ENCODE results near the gene MACC1. TPM values are rescaled to one million over a fixed set of nuclear protein-coding genes. Genes with fewer than 3 reads are reported as not detected.
A peak's percentile ranks its signal among the peaks of the same experiment; 100 is the strongest.

The MACC1 gene
- total and polyA plus RNA-seq, 4 donors, result 0.02 to 1.0 (median 0.50) TPM

- DNase-seq (ENCODE audit: low spot score), result no peak
- Histone ChIP-seq H3K27ac (ENCODE audit: low read depth in 1 of 2, low read length in 2 of 2) (peak overlapping the region in 1 of 2 donors; percentile 64), H3K9me3 (ENCODE audit: control insufficient read depth in 4 of 4, low read length in 3 of 4) (no peaks in the 10 kb centered on the region), H3K4me3 (ENCODE audit: low read depth in 1 of 3, low read length in 3 of 3) (no peak overlapping the region), H3K36me3 (ENCODE audit: control insufficient read depth in 4 of 4, insufficient read depth in 3 of 4, low read depth in 1 of 4, low read length in 3 of 4) (no peaks in the 10 kb centered on the region), H3K9ac (ENCODE audit: low read depth in 1 of 2, low read length in 2 of 2) (no peak overlapping the region), H3K4me1 (ENCODE audit: control insufficient read depth in 4 of 4, insufficient read depth in 4 of 4, low read length in 3 of 4) (peaks cover 0 to 3% (median under 1%) of the 10 kb centered on the region in 4 donors), H3K27me3 (ENCODE audit: control insufficient read depth in 4 of 4, insufficient read depth in 4 of 4, low read length in 3 of 4) (no peaks in the 10 kb centered on the region)
- TF ChIP-seq GABPA (IDR thresholded peaks at IDR 0.05 in 1 of 2, conservative IDR thresholded peaks at IDR 0.05 in 1 of 2), result no peak
- no peak for TF ChIP-seq YY1 (IDR thresholded peaks at IDR 0.05)
- no peak for TF ChIP-seq CTCF (IDR thresholded peaks at IDR 0.05; ENCODE audit: low read depth, low read length, missing input control)
- TF ChIP-seq NR2F2 (IDR thresholded peaks at IDR 0.05), result no peak
- TF ChIP-seq FOXA2 (IDR thresholded peaks at IDR 0.05), result no peak
- TF ChIP-seq MAX (IDR thresholded peaks at IDR 0.05), result no peak
- TF ChIP-seq HNF4G (IDR thresholded peaks at IDR 0.05), result no peak
- WGBS, result 56% methylated on average over 3 of the region's 3 CpGs
These were observed 1.9 kb upstream of the MACC1 start for GRCh38 chr7:20219062-20219445.

GRCh38 chr7:20218279-20218678 lies 1.1 kb upstream of the MACC1 start:
- Histone ChIP-seq H3K4me1 (ENCODE audit: control insufficient read depth in 4 of 4, insufficient read depth in 4 of 4, low read length in 3 of 4) (peaks cover 0 to 3% (median under 1%) of the 10 kb centered on the region in 4 donors), H3K9me3 (ENCODE audit: control insufficient read depth in 4 of 4, low read length in 3 of 4) (no peaks in the 10 kb centered on the region), H3K27ac (ENCODE audit: low read depth in 1 of 2, low read length in 2 of 2) (no peak overlapping the region), H3K9ac (ENCODE audit: low read depth in 1 of 2, low read length in 2 of 2) (no peak overlapping the region), H3K36me3 (ENCODE audit: control insufficient read depth in 4 of 4, insufficient read depth in 3 of 4, low read depth in 1 of 4, low read length in 3 of 4) (no peaks in the 10 kb centered on the region), H3K27me3 (ENCODE audit: control insufficient read depth in 4 of 4, insufficient read depth in 4 of 4, low read length in 3 of 4) (no peaks in the 10 kb centered on the region), H3K4me3 (ENCODE audit: low read depth in 1 of 3, low read length in 3 of 3) (no peak overlapping the region)
- DNase-seq (ENCODE audit: low spot score), result no peak
- TF ChIP-seq HNF4G (IDR thresholded peaks at IDR 0.05) (no peak), FOXA1 (IDR thresholded peaks at IDR 0.05) (no peak), ZBTB33 (IDR thresholded peaks at IDR 0.05) (no peak), EGR1 (IDR thresholded peaks at IDR 0.05; ENCODE audit: low read depth in 2 of 2) (no peak), RXRA (IDR thresholded peaks at IDR 0.05) (no peak), TAF1 (conservative IDR thresholded peaks at IDR 0.05) (no peak), FOXA2 (IDR thresholded peaks at IDR 0.05) (no peak), RAD21 (IDR thresholded peaks at IDR 0.05) (no peak), SP1 (IDR thresholded peaks at IDR 0.05) (no peak), HNF4A (conservative IDR thresholded peaks at IDR 0.05) (no peak), GABPA (IDR thresholded peaks at IDR 0.05 in 1 of 2, conservative IDR thresholded peaks at IDR 0.05 in 1 of 2) (no peak), REST (IDR thresholded peaks at IDR 0.05) (no peak), JUND (IDR thresholded peaks at IDR 0.05) (no peak), NR2F2 (IDR thresholded peaks at IDR 0.05) (no peak), ATF3 (IDR thresholded peaks at IDR 0.05) (no peak), CTCF (IDR thresholded peaks at IDR 0.05; ENCODE audit: low read depth, low read length, missing input control) (no peak), YY1 (IDR thresholded peaks at IDR 0.05) (no peak), MAX (IDR thresholded peaks at IDR 0.05) (no peak)

Data from liver (tissue), 9 donors.